Measurements from ENCODE around the gene BANP. TPM values are rescaled to one million over a fixed set of nuclear protein-coding genes. Genes with fewer than 3 reads are reported as not detected.
"Not testable (repeated sequence)": the region's sequence is repeated elsewhere in the genome, so short reads cannot be mapped to it uniquely, and the experiment has no call there.

The BANP gene
- polyA plus RNA-seq, 1 of the 3 experiments (the other 2 are of a cell fraction), result 16.8 TPM

DNA sequence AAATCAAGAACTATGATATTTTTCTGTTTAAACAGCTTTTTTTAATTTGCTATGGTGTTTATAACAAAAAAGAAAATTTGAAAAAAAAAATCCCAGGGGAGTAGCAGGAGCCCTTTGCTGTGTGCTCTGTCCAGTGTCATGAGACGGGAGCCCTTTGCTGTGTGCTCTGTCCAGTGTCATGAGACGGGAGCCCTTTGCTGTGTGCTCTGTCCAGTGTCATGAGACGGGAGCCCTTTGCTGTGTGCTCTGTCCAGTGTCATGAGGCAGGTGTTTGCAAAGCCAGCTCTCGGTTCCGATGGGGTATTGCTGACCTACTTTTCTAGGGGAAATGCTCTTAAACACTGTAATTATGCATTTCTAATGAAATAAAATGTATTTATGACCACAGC, 125.7 kb downstream of the BANP start:
- 86% methylated on average over 5 of the region's 5 CpGs for WGBS (ENCODE audit: low lambda C conversion rate)
- ChIA-PET CTCF (interaction anchor here (0.8 to 1.8 kb wide), 6 partner anchors 14 to 367 kb away, joined by 3 to 5 read pairs (median 4); no protein-coding TSS in a partner anchor), POLR2A (interaction anchor here (0.6 to 1.6 kb wide), 3 partner anchors 15 to 158 kb away, joined by 3 to 4 read pairs (median 3); no protein-coding TSS in a partner anchor)
- not testable (repeated sequence) for H3K9ac ChIP-seq; H3K27me3 ChIP-seq (ENCODE audit: insufficient read depth); H3F3A ChIP-seq (replicated peaks; ENCODE audit: insufficient read depth); H3K4me3 ChIP-seq (ENCODE audit: low read depth in 2 of 2, low read length in 1 of 2); H3K9me2 ChIP-seq; H3K4me2 ChIP-seq; H4K20me1 ChIP-seq (ENCODE audit: insufficient read depth); H2AFZ ChIP-seq (ENCODE audit: low read depth); DNase-seq; H3K9me3 ChIP-seq; H3K79me2 ChIP-seq (ENCODE audit: insufficient read depth)
- Histone ChIP-seq H3K27ac (ENCODE audit: low read depth in 2 of 2, low read length in 1 of 2) (peak overlapping the region in 1 of 2 experiments; percentile 94; a peak in 2 of 4 replicates), H3K4me1 (ENCODE audit: control insufficient read depth in 1 of 2, insufficient read depth in 2 of 2, low read depth in 1 of 2, low read length in 1 of 2) (peaks cover 0 to 26% of the 10 kb centered on the region in 2 experiments; a peak in 1 of 4 replicates), H3K36me3 (replicated peaks in 1 of 2; ENCODE audit: control insufficient read depth in 1 of 2, insufficient read depth in 2 of 2, low read length in 1 of 2) (peaks cover 0 to 14% of the 10 kb centered on the region in 2 experiments)
- 0 out of 4 replicates have a peak, but pooled peaks of 1 of the 2 experiments have one; percentile 26 for TF ChIP-seq EP300 (IDR thresholded peaks at IDR 0.05; ENCODE audit: borderline replicate concordance in 1 of 2, low read depth in 1 of 2, low read length in 1 of 2)

DNA sequence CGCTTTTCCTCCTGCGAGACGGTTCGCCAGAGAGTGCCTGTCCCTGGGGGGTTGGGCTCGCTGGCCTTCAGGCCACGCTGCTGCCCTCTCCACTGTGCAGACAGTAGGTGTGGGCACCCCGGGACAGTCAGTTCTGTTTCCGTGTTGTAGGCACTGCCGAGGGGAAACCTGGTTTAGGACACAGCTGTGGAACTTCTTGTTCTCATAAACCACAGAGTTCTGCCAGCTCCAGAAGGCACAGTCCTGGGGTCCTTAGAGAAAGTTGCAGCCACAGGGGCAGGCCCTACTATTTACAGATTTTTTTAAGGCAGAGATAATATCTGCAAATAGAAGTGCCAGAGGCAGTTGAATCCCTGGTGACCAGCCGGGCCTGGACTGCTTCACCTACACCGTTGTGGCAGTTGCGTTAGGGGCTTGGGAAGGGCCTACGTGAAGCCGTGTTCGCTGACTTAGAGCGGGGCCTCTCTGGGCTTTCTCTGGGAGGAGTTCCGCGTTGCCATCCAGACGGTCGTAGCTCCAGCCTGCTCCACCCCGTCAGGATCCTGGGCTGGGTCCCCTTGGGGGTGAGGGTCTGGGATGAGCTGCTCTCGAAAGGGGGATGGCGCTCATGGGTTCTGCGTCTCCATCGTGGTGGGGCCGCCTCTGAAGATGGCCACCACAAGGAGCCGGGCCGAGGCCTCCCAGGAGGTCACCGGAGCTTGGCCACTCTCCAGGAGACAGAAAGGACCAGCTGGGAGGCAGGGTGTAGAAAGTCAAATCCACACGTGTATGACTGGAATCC, 126.3 kb downstream of the BANP start:
- Histone ChIP-seq H3K27me3 (ENCODE audit: insufficient read depth) (no peaks in the 10 kb centered on the region), H3K27ac (ENCODE audit: low read depth in 2 of 2, low read length in 1 of 2) (peak overlapping the region in 1 of 2 experiments; percentile 94; a peak in 2 of 4 replicates), H4K20me1 (ENCODE audit: insufficient read depth) (no peaks in the 10 kb centered on the region), H3K9me3 (no peaks in the 10 kb centered on the region), H3K79me2 (ENCODE audit: insufficient read depth) (no peaks in the 10 kb centered on the region), H3K9me2 (no peaks in the 10 kb centered on the region), H3K4me2 (no peak overlapping the region), H3K4me3 (ENCODE audit: low read depth in 2 of 2, low read length in 1 of 2) (no peak overlapping the region), H3F3A (replicated peaks; ENCODE audit: insufficient read depth) (no peaks in the 10 kb centered on the region), H3K9ac (no peak overlapping the region), H3K36me3 (replicated peaks in 1 of 2; ENCODE audit: control insufficient read depth in 1 of 2, insufficient read depth in 2 of 2, low read length in 1 of 2) (peaks cover 0 to 8% of the 10 kb centered on the region in 2 experiments), H3K4me1 (ENCODE audit: control insufficient read depth in 1 of 2, insufficient read depth in 2 of 2, low read depth in 1 of 2, low read length in 1 of 2) (peaks cover 0 to 27% of the 10 kb centered on the region in 2 experiments; a peak in 1 of 4 replicates), H2AFZ (ENCODE audit: low read depth) (no peak overlapping the region)
- 83% methylated on average over 29 of the region's 30 CpGs for WGBS (ENCODE audit: low lambda C conversion rate)
- TF ChIP-seq SIN3A (IDR thresholded peaks at IDR 0.05; ENCODE audit: borderline replicate concordance, low read depth, low read length) (no peak), CHD2 (IDR thresholded peaks at IDR 0.05; ENCODE audit: low read length, partially characterized antibody) (peak; percentile 9), TEAD4 (IDR thresholded peaks at IDR 0.05; ENCODE audit: borderline replicate concordance, insufficient read depth) (no peak), GATA2 (CRISPR knock-in tag; IDR thresholded peaks at IDR 0.05) (peak; percentile 76), FOXJ3 (CRISPR knock-in tag; IDR thresholded peaks at IDR 0.05) (peak; percentile 59; the same call in 1 of the 2 replicates)
- ChIA-PET CTCF (interaction anchor here (0.8 to 1.8 kb wide), 7 partner anchors 14 to 366 kb away, joined by 3 to 5 read pairs (median 3); no protein-coding TSS in a partner anchor), POLR2A (interaction anchor here (0.5 to 1.6 kb wide), 4 partner anchors 14 to 377 kb away, joined by 3 to 5 read pairs (median 4); no protein-coding TSS in a partner anchor)
- DNase-seq, result peak; percentile 75

DNA sequence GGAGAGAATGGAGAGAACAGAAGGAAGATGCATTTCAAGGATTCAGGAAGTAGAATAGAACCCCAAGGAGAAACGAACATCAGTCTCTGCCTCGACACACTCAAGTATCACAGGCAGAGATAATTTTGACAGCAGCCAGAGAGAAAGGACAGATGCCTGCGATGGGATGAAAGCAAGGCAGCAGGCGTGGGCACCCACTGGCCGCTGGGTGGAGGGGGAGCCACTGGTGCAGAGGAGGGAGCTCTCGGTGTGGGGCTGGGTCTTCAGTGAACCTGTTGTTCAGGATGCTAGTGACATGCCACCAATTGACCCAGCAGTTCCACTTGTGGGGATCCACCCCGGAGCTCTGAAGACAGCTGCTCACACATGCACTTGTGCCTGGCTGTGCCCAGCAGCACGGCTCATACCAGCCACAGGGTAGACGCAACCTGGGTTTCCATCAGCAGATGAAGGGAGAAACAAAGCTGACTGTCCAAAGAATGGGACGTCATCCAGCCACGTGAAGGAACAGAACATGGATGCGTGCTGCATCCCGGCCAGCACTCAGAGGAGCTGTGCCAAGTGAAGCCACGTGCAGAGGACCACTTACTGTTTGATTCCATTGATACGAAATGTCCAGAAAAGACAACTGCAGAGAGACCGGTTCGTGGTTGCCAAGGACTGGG, 127.0 kb downstream of the BANP start:
- POLR2A ChIA-PET, result interaction anchor here (0.5 to 0.6 kb wide), 2 partner anchors 10 to 376 kb away, joined by 3 to 5 read pairs; no protein-coding TSS in a partner anchor
- Histone ChIP-seq H3K4me1 (ENCODE audit: control insufficient read depth in 1 of 2, insufficient read depth in 2 of 2, low read depth in 1 of 2, low read length in 1 of 2) (peaks cover 0 to 28% of the 10 kb centered on the region in 2 experiments; a peak in 1 of 4 replicates), H3K27ac (ENCODE audit: low read depth in 2 of 2, low read length in 1 of 2) (peak overlapping the region in 1 of 2 experiments; percentile 94; a peak in 2 of 4 replicates), H3K9me2 (no peaks in the 10 kb centered on the region), H3K4me2 (no peak overlapping the region), H4K20me1 (ENCODE audit: insufficient read depth) (no peaks in the 10 kb centered on the region), H3K79me2 (ENCODE audit: insufficient read depth) (no peaks in the 10 kb centered on the region), H3K9me3 (no peaks in the 10 kb centered on the region), H3K27me3 (ENCODE audit: insufficient read depth) (no peaks in the 10 kb centered on the region), H3K36me3 (replicated peaks in 1 of 2; ENCODE audit: control insufficient read depth in 1 of 2, insufficient read depth in 2 of 2, low read length in 1 of 2) (peaks cover 0 to 5% of the 10 kb centered on the region in 2 experiments), H3F3A (replicated peaks; ENCODE audit: insufficient read depth) (no peaks in the 10 kb centered on the region), H3K4me3 (ENCODE audit: low read depth in 2 of 2, low read length in 1 of 2) (no peak overlapping the region), H2AFZ (ENCODE audit: low read depth) (no peak overlapping the region), H3K9ac (no peak overlapping the region)
- TF ChIP-seq, protein P1, sequence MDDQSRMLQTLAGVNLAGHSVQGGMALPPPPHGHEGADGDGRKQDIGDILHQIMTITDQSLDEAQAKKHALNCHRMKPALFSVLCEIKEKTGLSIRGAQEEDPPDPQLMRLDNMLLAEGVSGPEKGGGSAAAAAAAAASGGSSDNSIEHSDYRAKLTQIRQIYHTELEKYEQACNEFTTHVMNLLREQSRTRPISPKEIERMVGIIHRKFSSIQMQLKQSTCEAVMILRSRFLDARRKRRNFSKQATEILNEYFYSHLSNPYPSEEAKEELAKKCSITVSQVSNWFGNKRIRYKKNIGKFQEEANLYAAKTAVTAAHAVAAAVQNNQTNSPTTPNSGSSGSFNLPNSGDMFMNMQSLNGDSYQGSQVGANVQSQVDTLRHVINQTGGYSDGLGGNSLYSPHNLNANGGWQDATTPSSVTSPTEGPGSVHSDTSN (IDR thresholded peaks at IDR 0.05), result no peak
- TF ChIP-seq, protein P2, sequence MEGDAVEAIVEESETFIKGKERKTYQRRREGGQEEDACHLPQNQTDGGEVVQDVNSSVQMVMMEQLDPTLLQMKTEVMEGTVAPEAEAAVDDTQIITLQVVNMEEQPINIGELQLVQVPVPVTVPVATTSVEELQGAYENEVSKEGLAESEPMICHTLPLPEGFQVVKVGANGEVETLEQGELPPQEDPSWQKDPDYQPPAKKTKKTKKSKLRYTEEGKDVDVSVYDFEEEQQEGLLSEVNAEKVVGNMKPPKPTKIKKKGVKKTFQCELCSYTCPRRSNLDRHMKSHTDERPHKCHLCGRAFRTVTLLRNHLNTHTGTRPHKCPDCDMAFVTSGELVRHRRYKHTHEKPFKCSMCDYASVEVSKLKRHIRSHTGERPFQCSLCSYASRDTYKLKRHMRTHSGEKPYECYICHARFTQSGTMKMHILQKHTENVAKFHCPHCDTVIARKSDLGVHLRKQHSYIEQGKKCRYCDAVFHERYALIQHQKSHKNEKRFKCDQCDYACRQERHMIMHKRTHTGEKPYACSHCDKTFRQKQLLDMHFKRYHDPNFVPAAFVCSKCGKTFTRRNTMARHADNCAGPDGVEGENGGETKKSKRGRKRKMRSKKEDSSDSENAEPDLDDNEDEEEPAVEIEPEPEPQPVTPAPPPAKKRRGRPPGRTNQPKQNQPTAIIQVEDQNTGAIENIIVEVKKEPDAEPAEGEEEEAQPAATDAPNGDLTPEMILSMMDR (IDR thresholded peaks at IDR 0.05), result no peak
- TF ChIP-seq EP300 (IDR thresholded peaks at IDR 0.05; ENCODE audit: borderline replicate concordance in 1 of 2, low read depth in 1 of 2, low read length in 1 of 2), result no peak
- TF ChIP-seq RAD21 (IDR thresholded peaks at IDR 0.05; ENCODE audit: low read length), result no peak
- WGBS (ENCODE audit: low lambda C conversion rate), result 96% methylated on average over 16 of the region's 17 CpGs
- CTCF ChIA-PET, result interaction anchor here (0.8 to 1.4 kb wide), 2 partner anchors 15 to 94 kb away, joined by 3 to 4 read pairs; no protein-coding TSS in a partner anchor
- no peak for DNase-seq
